GM21526 (cell line): ENCODE results near the gene C12orf75.
"Not testable (repeated sequence)": the region's sequence is repeated elsewhere in the genome, so short reads cannot be mapped to it uniquely, and the experiment has no call there.

ENCODE experiments used
- ATAC-seq: cut with Tn5 transposase; IDR thresholded peaks from one replicate; pipeline ENCODE4 v1.9.1; 2021; ENCODE audit warnings: moderate library complexity; ENCODE audit not compliant: unreplicated experiment, low FRiP score

The C12orf75 gene

DNA sequence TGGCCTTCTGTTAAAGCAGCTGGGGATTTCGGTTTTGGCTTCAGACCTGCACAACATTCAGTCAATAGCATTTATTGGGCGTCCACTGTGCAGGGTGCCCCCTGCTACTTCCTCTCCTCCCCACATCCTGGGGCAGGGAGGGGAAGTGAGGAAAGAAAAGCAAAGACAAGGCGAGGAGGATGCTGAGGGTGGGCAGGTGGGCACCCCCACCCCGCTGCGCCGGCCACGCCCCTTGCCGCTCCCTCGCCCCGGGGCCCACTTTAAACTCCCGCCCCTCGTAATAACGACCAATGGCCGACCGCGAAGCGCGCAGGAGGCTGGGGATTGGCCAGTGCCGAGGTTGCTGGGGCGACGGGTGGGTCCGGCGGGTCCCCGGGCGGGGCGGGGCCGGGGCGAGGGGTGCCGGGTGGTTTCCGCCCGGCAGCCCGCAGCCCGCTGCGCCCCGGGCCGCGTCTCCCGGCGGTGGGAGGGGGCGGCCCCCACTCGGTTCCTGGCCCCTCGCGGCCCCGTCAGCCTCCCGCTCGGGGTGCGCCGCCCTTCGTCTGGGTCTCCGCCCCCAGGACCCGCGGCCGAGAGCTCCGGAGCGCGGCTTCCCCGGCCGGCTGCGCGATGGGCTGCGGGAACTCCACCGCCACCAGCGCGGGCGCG is at the start of gene C12orf75:
Gene C12orf75 (plus strand): TSS at position 409 of the 648 bp plus-strand sequence. CDS start 201 bp downstream, at position 610.
- ATAC-seq = peak; percentile 85

DNA sequence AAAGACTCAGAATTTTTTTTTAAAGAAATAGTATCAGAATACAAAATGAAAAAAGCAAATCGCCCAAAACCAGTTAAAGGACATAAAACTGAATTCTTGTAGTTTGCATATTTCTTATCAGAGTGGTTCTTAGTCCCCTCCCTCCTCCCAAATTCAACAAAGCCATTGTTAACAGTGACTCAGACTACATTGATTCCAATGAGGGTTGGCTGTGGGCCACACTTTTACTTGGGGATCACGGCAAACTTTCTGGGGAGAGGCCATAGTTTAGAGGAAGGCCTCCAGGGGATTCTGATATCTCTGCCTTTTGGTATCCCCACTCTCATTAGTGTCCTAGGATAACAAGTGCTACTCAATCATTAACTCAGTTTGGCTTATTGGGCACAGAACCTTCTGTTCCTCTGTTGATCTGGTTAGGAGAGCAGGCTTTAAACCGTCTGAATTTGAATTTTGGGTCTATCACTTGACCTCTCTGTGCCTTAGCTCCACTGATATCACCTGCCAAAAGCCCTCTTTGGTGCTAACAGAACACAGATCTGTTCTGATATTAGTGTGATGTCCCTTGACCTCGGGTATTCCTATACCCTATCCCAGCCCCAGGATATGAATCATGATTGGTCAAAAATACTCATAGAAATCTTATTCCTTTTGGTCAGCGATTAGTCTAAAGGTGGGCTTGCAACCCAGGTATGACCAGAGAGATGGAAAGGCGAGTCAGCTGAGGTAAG is 49.4 kb upstream of the C12orf75 start:
- ATAC-seq = no peak

- no peak for ATAC-seq
Observed at GRCh38 chr12:105281694-105282049, 48.8 kb upstream of the C12orf75 start.

DNA sequence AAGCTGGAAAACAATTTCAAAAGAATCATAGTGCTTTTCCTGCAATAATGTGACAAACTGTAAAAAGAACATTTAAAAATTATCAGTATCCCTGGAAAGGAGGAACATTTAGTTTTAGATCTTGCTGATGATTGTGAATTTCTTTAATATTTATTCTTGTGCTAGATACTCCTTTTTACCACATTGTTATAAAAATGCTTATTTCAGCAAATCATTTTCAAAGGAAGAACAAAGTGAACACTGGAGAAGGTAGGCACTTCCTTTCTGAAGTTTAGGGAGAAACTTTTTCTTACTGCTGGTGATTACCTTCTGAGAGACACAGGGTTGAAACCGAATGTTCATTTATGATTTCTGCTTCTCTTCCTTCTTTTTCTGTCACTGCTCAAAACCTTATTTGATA is 45.1 kb upstream of the C12orf75 start:
- ATAC-seq = no peak

- ATAC-seq = no peak
Observed at GRCh38 chr12:105287408-105287807, 43.1 kb upstream of the C12orf75 start.

- ATAC-seq = no peak
Observed at GRCh38 chr12:105288311-105288996, 42.0 kb upstream of the C12orf75 start.

GRCh38 chr12:105289114-105289904 is 41.2 kb upstream of the C12orf75 start:
- no peak for ATAC-seq

GRCh38 chr12:105291531-105291930 is 39.0 kb upstream of the C12orf75 start:
- no peak for ATAC-seq

GRCh38 chr12:105292705-105293104 is 37.8 kb upstream of the C12orf75 start:
- no peak for ATAC-seq

- ATAC-seq = no peak
Observed at GRCh38 chr12:105293187-105293586, 37.3 kb upstream of the C12orf75 start.

DNA sequence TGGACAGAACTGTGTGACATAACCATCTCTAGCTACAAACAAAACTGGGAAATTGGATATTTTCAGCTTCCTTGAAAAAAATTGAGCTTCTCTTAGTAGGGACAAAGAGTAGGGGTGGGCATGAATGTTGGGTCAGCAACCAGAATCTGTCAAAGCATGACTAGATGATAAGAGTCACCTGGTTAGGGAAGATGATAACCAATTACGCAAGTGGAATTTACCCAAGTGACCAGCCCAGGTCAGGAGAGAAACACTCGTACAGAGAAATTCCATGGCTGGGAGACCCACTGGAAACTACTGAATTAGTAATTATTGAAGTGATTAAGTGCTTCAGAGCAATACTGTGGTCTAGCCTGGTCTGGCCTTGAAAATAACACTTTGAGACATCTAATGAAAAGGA is 36.3 kb upstream of the C12orf75 start:
- no peak for ATAC-seq

DNA sequence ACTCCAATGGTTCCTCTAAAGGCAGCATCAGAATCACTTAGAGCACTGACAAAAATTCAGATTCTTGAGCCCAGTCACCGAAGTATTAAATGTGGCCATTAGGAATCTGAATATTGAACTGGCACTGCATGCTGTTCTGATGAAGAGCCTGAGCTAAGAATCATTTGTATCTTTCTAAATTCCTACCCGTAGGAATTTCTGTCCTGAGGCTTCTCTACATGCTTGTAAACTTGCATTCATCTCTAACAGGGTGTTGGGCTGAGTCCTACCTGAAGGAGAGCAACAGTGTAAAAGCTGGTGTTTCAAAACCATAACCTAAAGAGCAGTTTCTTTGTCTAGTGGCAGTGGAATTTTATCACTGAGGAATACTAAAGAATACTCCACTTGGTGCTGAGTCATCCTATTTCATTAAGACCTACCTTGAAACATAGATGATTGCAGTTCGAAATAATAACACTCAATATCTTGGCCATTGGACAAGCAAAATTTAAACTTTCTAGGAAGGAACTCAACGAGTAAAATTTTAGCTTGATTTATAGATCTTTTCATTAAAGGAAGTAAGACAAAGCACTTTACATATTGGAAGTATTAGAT is 35.5 kb upstream of the C12orf75 start:
- no peak for ATAC-seq

GRCh38 chr12:105296116-105297089 is 34.1 kb upstream of the C12orf75 start:
- ATAC-seq = no peak

- no peak for ATAC-seq
Observed at GRCh38 chr12:105300883-105301282, 29.6 kb upstream of the C12orf75 start.

DNA sequence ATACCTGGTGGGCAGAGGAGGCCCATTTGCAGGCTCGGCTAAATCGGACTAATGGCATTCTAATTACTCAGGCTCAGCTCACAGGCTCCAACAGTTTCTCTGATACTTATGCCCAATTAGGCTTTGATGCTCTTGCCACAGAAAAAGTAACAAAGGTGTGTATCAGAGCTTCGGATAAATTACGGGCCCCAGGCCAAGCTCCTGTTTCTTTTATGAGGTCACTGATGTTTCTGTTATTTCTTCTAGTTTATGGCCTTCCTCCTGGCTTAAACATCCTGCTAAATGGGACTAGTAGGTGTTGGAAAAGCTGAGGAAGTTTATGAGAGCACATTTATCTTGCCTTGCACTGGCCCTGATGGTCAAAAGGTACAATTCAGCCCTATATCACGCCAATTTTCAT is 28.8 kb upstream of the C12orf75 start:
- no peak for ATAC-seq

- not testable (repeated sequence) for ATAC-seq
Observed at GRCh38 chr12:105302986-105303385, 27.5 kb upstream of the C12orf75 start.

DNA sequence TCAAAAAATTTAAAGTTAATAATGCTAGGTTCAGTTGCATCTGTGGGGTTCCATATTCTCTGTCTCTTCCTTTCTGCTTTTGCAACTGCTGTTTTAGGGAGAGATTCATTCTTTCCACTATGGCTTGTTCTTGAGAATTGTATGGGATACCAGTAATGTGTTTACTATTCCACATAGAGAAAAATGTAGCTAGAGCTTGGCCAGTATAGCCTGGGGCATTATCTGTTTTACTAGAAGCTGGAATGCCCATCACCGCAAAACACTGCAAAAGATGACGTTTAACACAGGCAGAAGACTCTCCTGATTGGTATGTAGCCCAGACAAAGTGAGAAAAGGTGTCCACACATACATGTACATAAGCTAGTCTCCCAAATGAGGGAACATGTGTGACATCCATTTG is 25.9 kb upstream of the C12orf75 start:
- ATAC-seq = not testable (repeated sequence)

- not testable (repeated sequence) for ATAC-seq
Observed at GRCh38 chr12:105307601-105308314, 22.7 kb upstream of the C12orf75 start.

- not testable (repeated sequence) for ATAC-seq
Observed at GRCh38 chr12:105308839-105309238, 21.7 kb upstream of the C12orf75 start.
